Astrocyte of the cerebellum (primary cell): ENCODE data around the gene GLIS1.

ENCODE experiments used
- DNase-seq: peaks from one replicate; pipeline ENCODE4 v3.0.0-alpha.2; 2011; ENCODE audit warnings: low read depth
- H3K4me3 ChIP-seq: 2 replicates; pipeline ENCODE4 v1.5.1; 2011; ENCODE audit warnings: mild to moderate bottlenecking, low read depth, low read length, moderate library complexity
- CTCF ChIP-seq: IDR thresholded peaks from 2 replicates; pipeline ENCODE4 v1.5.1; 2012; ENCODE audit warnings: low read length, low read depth, moderate library complexity, mild to moderate bottlenecking; ENCODE audit errors: missing control alignments
- in situ Hi-C: cut with HindIII; loops from 2 replicates; pipeline ENCODE4 v1.10.0; 2017; ENCODE audit warnings: low sequenced_read_pairs

Gene GLIS1

GRCh38 chr1:53616511-53616910 is 122.5 kb downstream of the GLIS1 start:
- in situ Hi-C loops, result no loop called here
- no peak for DNase-seq
- no peak for TF ChIP-seq CTCF
- no peak overlapping the region for H3K4me3 ChIP-seq

DNA sequence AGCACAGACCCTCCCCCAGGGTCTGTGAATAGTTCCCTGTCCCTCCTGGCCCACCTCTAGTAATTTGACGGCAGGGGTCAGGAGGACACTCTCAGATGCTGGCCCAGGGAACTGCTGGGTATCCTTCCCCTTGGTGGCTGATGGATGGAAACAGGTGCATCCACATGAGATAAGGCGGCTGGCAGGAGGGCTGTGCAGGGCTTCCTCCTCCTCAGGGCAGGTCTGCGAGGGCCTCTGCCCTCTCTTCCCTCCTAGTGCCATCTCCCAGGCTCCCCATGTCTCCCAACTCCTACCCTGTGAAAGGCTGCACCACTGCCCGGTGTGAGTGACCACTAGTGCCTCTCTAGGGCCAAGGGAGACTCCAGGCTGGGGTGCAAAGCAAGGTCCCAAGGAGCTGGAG is 123.9 kb downstream of the GLIS1 start:
- TF ChIP-seq CTCF, result no peak
- in situ Hi-C loops, result no loop called here
- DNase-seq, result no peak
- H3K4me3 ChIP-seq, result no peak overlapping the region

DNA sequence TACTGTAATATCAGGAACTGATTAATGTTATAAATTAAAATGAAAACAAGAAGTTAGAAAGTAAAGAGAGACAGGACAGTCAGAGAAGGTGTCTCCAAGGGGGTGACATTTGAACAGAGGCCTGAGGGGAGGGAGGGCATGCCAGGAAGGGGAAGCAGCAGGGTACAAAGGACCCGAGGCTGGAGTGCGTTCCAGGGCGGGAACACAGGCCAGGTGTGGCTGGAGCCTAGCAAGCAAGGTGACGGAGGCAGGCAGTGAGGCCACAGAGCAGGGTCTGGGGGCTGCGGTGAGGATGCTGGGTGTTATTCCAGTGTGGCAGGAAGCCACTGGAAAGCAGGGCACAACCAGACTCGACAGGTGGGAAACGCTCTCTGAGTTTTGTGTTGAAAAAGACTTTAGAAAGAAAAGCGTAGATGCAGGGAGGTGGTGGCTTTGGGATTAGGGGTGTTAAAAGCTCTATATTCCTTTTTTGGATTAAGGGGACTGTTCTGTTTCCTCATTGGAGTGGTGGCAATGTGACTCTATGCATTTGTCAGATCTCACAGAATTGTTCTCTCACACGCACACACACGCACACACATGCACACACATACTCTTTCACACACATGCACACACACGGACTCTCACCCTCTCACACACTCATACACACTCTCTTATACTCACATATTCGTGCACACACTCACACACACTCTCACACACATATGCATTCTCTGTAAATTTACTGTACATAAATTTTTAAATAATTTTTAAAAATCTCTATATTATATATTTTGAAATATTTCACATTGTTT is 124.5 kb downstream of the GLIS1 start:
- in situ Hi-C loops, result no loop called here

DNA sequence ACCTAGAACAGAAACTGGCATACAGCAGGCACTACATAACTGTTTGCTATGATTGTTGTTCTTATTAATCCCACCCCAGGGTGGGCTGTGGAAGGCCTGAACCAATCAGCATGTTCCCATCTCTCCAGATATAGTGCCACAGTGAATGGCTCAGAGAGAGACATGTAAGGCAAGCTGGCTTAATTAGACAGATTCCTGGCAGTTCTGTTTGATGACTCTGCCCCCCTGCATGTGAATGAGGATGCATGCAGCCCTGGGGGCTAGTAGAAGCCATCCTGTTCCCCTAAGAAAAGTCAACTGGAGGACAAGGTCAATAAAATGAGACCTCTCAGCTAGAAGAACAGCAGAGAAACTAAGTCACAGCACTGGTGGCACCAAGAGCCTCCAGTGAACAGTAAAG is 130.3 kb downstream of the GLIS1 start:
- in situ Hi-C loops, result no loop called here
- H3K4me3 ChIP-seq, result no peak overlapping the region
- no peak for DNase-seq
- TF ChIP-seq CTCF, result no peak

More for the DNA sequence above, 124.5 kb downstream of the GLIS1 start:
- H3K4me3 ChIP-seq, result no peak overlapping the region
- no peak for TF ChIP-seq CTCF
- no peak for DNase-seq

GRCh38 chr1:53608071-53608470 is 130.9 kb downstream of the GLIS1 start:
- H3K4me3 ChIP-seq, result no peak overlapping the region
- in situ Hi-C loops, result no loop called here
- no peak for TF ChIP-seq CTCF
- no peak for DNase-seq

- in situ Hi-C loops, result no loop called here
- no peak for DNase-seq
- no peak for TF ChIP-seq CTCF
- H3K4me3 ChIP-seq, result no peak overlapping the region
Observed at GRCh38 chr1:53606651-53607051, 132.3 kb downstream of the GLIS1 start.
